Left lung (tissue), 10 donors: ENCODE results near the gene FAM149B1. TPM values are rescaled to one million over a fixed set of nuclear protein-coding genes. Genes with fewer than 3 reads are reported as not detected.

Source experiments
- ATAC-seq: fragments of 200-7000 bp; cut with Tn5 transposase; one replicate; pipeline ENCODE4 v1.9.1; 2020; ENCODE audit warnings: moderate library complexity
- DNase-seq, 4 donors: peaks; one replicate each; pipeline ENCODE4 v3.0.0-alpha.2; 2013 to 2020
- H3K27ac ChIP-seq, 2 donors: fragments of 200-600 bp; sonication (generic) in 1 of 2; one replicate each; pipeline versions ENCODE4 v1.5.0 to v1.8.0; 2020 to 2021
- H3K27me3 ChIP-seq, 2 donors: fragments of 200-600 bp; sonication (generic) in 1 of 2; one replicate each; pipeline versions ENCODE4 v1.5.0 to v1.8.0; 2020 to 2021
- H3K36me3 ChIP-seq, 2 donors: fragments of 200-600 bp; sonication (generic) in 1 of 2; one replicate each; pipeline versions ENCODE4 v1.5.0 to v1.8.0; 2020 to 2021
- H3K4me1 ChIP-seq, 2 donors: fragments of 200-600 bp; one replicate each; pipeline ENCODE4 v1.8.0; 2021
- H3K4me3 ChIP-seq, 2 donors: fragments of 200-600 bp; sonication (generic) in 1 of 2; one replicate each; pipeline versions ENCODE4 v1.5.0 to v1.8.0; 2020 to 2021; ENCODE audit warnings: mild to moderate bottlenecking in 1 of 2
- H3K9me3 ChIP-seq, 2 donors: fragments of 200-600 bp; sonication (generic) in 1 of 2; one replicate each; pipeline versions ENCODE4 v1.5.0 to v1.8.0; 2020 to 2021
- CTCF ChIP-seq, 2 donors: fragments of 200-600 bp; sonication (generic) in 1 of 2; IDR thresholded peaks; one replicate each; pipeline versions ENCODE4 v1.5.0 to v1.8.0; 2021; ENCODE audit warnings: antibody characterized with exemption in 2 of 2
- intact Hi-C, 2 donors: fragments of 100-400 bp; cut with DNase I; formaldehyde crosslinking; loops; one replicate each; pipeline versions ENCODE4 v1.11.2 to v1.14.2; 2022
- polyA plus RNA-seq, 6 donors: library from polyadenylated mRNA; unstranded; fragments of 120-200 nt; gene quantifications; one replicate each; pipeline ENCODE4 v1.2.1, GENCODE V29; 2013; ENCODE audit not compliant: insufficient read length in 6 of 6
- total RNA-seq, 2 donors: library from RNA; stranded (reverse); fragmentation: NEBNext Ultra II Directional; extraction: Animal tissue kit (Norgen Biotek cat#: 25700); gene quantifications; one replicate each; pipeline ENCODE4 v1.2.1, GENCODE V29; 2021
- donor health status: DM: no; HTN: yes; CAD: no.
- donor health status: DM: no; HTN: no; CAD: no.

Gene FAM149B1
- total and polyA plus RNA-seq, 8 donors: 20.4 to 58.8 (median 49.8) TPM

DNA sequence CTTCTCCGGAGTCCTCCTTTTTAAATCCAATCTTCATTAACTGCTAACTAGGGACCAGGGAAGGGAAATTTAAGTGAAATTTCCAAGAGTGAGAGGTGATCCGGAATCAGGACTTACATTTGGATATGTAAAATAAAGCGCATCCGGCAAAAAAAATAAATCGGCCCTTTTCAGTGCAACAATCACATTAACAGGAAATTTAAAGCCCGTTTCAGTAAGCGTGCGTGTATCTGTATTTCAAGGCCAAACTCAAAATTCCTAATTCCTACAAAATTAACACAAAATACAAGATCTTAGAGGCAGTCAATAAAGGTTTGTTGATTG, 78.4 kb downstream of the FAM149B1 start:
- Histone ChIP-seq H3K27ac (peak overlapping the region; percentile 68 to 84), H3K27me3 (no peaks in the 10 kb centered on the region), H3K4me3 (peak overlapping the region; percentile 86 to 93), H3K9me3 (no peaks in the 10 kb centered on the region), H3K36me3 (peaks cover 0 to 61% of the 10 kb centered on the region in 2 donors), H3K4me1 (peaks cover 14 to 45% of the 10 kb centered on the region in 2 donors)
- DNase-seq (no peak), ATAC-seq (no peak)
- no peak for TF ChIP-seq CTCF (IDR thresholded peaks at IDR 0.05)
- intact Hi-C loops: no loop called here

- H3K9me3 ChIP-seq: no peaks in the 10 kb centered on the region
- DNase-seq: peak; percentile 92 to 99 (median 96)
- TF ChIP-seq CTCF (IDR thresholded peaks at IDR 0.05): no peak
- H3K27ac ChIP-seq: peak within 1 kb of the TSS; percentile 68 to 84
- H3K4me1 ChIP-seq: peaks cover 20 to 51% of the 10 kb centered on the region in 2 donors
- H3K4me3 ChIP-seq: peak within 1 kb of the TSS; percentile 86 to 93
- intact Hi-C loops: no loop called here
- peak; percentile 94 for ATAC-seq
- peaks cover 0 to 55% of the 10 kb centered on the region in 2 donors for H3K36me3 ChIP-seq
- H3K27me3 ChIP-seq: no peaks in the 10 kb centered on the region
These were observed 79.0 kb downstream of the FAM149B1 start, which contains the start of gene DNAJC9 for GRCh38 chr10:73246646-73247508. TSS of gene DNAJC9 (minus strand) at chr10:73247255. CDS start at chr10:73247189, 66 bp downstream.

- no peaks in the 10 kb centered on the region for H3K27me3 ChIP-seq
- peaks cover 0 to 47% of the 10 kb centered on the region in 2 donors for H3K36me3 ChIP-seq
- intact Hi-C loops: no loop called here
- peak overlapping the region; percentile 86 to 93 for H3K4me3 ChIP-seq
- no peaks in the 10 kb centered on the region for H3K9me3 ChIP-seq
- H3K27ac ChIP-seq: peak overlapping the region; percentile 68 to 84
- no peak for TF ChIP-seq CTCF (IDR thresholded peaks at IDR 0.05)
- DNase-seq: no peak
- no peak for ATAC-seq
- H3K4me1 ChIP-seq: peaks cover 20 to 52% of the 10 kb centered on the region in 2 donors
These were observed 79.8 kb downstream of the FAM149B1 start for GRCh38 chr10:73247509-73248258.

DNA sequence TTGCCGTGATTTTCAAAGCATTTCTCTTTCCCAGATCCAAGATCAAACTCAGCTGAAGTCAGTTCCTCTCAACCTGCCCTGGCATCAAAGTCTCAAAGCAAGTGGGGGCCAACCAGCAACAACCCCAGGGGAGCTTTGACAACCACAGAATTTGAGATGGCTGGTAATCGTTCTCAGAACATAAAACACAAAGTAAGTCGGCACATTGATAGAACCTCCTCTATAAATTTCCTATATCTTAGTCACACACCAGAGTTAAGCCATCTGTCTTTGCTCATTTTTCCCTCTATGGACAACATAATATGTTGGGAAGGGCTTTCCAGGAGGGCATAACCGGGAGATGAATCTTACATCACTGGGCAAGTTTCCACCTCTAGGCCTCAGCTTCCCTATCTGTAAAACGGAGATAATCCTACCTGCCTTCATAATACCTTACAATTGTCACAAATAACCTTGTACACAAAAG, 80.4 kb downstream of the FAM149B1 start:
- DNase-seq (no peak), ATAC-seq (no peak)
- peaks cover 0 to 41% of the 10 kb centered on the region in 2 donors for H3K36me3 ChIP-seq
- no peak for TF ChIP-seq CTCF (IDR thresholded peaks at IDR 0.05)
- no peaks in the 10 kb centered on the region for H3K27me3 ChIP-seq
- H3K4me1 ChIP-seq: peaks cover 23 to 55% of the 10 kb centered on the region in 2 donors
- H3K27ac ChIP-seq: peak overlapping the region in 1 of 2 donors; percentile 84
- intact Hi-C loops: no loop called here
- no peaks in the 10 kb centered on the region for H3K9me3 ChIP-seq
- H3K4me3 ChIP-seq: no peak overlapping the region
